NCI-H2227 (cell line): Measurements from ENCODE around the gene SLC19A1.

Experiments used
- DNase-seq: peaks from one replicate; lab custom pipeline; 2025; ENCODE audit not compliant: unreplicated experiment; lab: John Stamatoyannopoulos, UW

Gene SLC19A1

DNA sequence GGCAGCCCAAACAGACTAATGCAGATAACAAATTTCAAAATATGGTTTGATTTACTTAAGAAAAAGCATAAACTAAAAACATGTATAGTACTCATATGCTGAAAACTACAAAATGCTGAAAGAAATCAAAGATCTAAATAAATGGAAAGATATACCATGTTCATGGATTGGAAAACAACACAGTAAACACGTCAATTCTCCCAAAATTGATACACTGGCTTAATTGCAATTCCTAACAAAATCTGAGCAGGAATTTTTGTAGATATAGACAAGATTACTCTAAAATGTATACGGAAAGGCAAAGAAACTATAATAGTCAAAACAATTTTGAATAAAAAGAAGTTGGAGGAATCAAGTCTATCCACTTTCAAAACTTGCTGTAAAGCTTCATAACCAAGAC, 21.0 kb downstream of the SLC19A1 start:
- no peak for DNase-seq

- no peak for DNase-seq
Measured at GRCh38 chr21:45519182-45519581, 23.1 kb downstream of the SLC19A1 start.

DNA sequence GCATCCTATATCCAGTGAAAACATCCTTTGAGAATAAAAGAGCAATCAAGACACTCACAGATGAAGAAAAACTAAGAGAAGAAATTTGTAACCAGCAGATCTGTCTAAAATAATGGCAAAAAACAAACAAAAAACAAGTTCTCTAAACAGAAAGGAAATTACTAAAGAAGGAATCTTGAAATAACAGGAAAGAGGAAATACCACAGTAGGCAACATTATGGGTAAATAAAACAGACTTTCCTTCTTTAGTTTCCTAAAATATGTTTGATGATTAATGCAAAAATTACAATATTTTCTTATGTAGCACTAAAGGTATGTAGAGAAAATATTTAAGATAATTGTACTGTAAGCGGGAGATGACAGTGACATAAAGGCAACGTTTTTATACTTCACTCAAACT, 23.5 kb downstream of the SLC19A1 start:
- DNase-seq: no peak

DNA sequence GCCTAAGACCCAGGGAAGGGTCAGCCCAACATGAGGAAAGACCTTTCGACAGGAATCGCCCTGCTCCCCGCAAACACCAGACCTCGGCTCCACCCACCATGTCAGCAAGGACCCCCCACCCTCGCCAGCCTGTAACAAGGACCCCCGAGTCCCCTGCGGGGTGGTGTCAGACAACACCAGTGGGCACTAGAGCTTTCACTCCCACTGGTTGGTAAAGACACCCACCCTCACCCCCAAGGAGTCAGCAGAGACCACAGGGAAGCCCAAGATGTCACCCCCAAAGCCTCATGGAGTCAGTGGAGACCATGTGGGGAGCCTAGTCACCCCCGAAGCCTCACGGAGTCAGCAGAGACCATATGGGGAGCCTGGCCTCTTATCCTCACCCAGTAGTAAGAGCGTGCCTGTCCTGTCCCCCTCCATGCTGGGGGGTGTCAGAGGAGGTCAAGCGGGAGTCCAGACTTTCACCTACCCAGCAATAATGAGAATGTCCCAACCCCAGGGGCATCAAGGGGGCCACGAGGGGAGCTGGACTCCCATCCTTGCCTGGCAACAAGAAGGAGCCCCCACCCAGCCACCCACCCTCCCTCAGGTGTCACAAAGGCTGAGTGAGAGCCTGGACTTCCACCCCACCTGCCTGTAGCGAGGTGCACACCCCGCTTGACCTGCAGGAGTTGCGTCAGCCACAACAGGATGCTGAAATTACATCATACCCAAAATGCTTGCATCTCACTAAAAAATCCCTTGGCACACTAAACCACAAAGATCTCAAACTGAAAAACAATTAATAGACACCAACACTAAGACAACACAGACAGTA, 24.8 kb downstream of the SLC19A1 start:
- no peak for DNase-seq

DNA sequence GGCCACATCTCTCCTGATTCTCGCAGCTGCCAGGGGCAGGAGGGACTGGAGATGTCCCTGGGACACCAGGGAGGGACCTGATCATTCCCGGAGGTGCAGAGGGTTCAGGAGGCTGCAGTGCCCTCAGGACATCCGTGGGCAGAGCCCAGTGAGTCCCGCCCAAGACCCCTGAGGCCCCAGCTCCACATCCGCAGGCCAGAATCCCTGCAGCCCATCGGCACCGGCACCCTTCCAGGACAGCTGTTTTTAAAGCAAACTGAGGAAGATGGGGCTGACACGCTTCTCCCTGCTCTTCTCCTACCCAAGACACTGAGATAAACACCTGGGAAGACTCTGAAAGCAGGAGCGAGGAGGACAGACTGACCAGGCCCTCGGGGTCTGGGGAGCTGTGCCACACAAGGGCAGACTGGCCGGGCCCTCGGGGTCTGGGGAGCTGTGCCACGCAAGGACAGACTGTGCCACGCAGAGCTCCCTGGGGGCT, 25.5 kb downstream of the SLC19A1 start:
- DNase-seq: no peak

DNA sequence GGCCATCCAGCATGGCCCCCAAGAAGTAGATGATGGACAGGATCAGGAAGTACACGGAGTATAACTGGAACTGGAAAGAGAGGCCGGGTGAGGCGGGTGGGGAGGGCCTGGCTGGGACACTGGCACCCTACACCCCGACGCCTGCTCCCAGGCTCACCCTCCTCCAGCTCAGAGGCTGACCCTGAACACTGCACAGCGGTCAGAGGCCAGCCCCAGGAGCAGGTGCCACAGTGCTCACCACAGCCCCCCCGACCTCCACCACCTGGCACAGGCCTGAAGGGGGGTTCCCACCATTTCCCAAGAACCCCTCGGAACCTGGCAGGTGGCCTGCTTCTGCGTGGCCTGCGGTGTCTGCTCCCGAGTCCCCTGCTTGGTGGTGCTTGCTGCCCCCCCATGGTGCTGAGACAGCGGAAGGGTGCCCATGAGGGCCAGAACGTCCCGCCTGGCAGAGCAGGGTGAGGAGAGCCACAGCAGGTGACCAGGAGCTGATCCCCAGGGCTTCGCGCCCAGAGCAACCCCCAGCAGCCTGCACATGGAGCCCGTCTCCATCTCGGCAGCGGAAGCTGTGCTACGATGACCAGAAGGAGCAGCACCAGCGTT, 26.1 kb downstream of the SLC19A1 start:
- DNase-seq: no peak

- DNase-seq: no peak
Measured at GRCh38 chr21:45515241-45516061, 26.8 kb downstream of the SLC19A1 start.

DNA sequence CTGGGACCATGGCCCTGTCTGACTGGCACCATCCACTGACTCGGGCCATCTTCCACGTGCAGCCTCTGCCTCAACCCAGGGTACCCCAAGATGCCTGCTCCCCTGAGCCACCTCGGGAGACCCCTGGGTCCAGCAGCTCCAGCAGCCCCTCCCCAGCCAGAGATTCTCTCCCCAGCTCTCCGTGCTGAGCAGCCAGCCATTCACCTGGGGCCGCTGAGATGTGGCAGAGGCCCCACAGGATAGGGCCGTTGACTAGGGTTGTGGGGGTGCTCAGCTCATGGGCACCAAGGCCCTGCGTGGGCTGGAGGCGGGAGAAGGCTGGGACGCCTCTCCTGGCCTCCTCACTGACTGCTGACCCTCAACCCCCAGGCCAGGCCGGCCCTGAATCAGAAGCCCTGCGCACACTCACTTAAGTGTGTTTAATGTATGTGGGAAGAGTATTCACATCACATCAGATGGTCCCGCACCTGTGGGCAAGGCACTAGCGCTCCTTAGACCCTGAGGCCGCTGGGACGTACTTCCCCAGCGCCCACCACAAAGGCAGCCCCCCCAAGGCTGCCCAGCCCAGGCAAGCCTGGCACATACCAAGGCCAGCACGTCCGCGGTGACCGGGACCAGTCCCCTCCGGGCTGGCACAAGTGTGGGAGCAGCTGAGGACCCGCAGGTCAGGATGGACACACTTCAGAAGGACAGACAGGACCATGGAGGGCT, 27.8 kb downstream of the SLC19A1 start:
- DNase-seq: no peak

DNA sequence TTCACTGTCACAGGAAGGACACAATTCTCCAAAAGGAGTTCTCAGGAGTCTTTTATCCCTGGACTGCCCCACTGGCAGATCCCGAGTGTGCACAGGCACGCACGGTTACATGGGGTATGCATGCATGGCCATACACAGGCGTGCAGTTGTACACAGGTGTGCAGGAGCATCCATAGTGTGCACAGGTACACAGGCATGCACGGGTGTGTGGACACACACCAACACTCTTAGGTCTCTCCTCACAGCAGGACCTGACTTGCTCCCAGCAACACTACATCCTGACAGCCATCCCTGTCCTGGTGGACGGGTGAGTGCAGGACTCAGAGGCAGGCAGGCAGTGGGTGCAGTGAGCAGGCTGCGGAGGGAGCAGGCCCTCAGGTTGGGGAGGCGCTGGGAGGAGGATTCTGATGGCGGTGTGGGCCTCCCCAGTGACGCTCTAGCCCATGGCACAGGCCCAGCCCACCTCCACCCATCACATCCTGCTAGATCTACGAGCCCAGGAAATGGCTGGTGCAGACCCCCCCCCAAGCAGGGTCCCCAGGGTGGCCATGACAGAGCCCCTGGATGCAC, 28.4 kb downstream of the SLC19A1 start:
- no peak for DNase-seq

DNA sequence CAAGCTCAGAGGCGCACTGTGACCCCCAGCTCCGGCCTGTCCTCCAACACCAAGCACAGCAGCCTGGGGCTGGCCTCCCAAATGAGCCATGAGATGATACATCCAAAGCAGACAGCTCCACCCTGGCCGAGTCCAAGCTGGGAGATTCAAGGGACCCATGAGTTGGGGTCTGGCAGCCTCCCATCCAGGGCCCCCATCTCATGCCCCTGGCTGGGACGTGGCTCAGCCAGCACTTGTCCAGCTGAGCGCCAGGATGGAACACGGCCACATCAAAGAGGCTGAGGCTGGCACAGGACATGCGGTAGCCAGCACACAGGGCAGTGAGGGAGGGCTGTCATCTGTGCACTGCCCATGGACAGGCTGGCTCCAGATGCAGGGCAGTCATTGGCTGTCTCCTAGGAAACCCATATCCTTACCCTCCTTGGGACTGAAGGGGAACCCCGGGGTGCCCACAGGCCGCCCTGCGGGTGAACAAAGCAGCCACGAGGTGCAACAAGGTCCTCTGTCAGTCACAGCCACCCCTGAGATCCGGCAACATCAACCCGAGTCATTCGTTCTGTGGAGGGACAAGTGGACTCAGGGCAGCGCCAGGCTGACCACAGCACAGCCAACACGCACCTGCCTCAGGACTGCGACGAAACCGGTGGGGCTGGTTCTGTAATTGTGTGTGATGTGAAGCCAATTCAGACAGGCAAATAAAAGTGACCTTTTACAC, 29.1 kb downstream of the SLC19A1 start:
- DNase-seq: no peak

DNA sequence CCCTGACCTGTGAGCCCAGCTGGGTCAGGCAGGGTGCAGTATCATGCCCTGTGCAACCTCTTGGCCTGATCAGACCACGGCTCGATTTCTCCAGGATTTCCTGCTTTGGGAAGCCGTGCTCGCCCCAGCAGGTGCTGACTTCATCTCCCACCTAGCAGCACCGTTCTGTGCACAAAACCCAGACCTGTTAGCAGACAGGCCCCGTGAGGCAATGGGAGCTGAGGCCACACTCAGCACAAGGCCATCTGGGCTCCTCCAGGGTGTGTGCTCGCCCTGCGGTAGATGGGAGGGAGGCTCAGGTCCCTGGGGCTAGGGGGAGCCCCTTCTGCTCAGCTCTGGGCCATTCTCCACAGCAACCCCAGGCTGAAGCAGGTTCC, 29.6 kb downstream of the SLC19A1 start:
- no peak for DNase-seq

DNA sequence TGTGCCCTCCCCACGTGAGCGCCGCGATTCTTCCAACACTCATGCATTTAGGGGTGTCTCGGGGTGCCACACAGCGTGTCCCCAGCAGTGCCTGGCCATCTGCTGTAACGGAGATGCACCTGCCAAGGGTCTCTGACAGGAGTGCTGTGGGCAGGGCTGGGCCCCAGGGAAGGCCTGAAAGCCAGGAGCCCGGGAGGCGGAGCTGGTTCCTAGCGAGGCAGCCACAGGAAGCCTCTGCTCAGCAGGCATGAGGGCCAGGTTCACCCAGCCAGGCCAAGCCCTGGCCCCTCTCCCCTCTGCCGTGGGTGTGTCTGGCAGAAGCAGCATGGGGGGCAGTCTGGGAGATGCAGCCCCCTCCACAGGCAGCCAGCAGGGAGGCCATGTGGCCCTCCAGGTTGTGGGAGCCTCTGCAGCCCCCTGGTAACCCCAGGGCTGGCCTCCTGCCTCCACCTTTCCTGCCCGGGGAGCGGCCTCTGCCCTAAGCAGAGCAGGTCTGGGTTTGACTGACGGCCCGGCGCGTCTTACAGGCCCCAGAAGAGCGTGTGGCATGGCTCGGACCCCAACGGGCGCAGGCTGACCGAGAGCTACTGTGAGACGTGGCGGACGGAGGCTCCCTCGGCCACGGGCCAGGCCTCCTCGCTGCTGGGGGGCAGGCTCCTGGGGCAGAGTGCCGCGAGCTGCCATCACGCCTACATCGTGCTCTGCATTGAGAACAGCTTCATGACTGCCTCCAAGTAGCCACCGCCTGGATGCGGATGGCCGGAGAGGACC, 30.4 kb downstream of the SLC19A1 start:
- no peak for DNase-seq

GRCh38 chr21:45511007-45511406, 31.2 kb downstream of the SLC19A1 start:
- no peak for DNase-seq

- no peak for DNase-seq
Measured at GRCh38 chr21:45510466-45510955, 31.7 kb downstream of the SLC19A1 start.

- no peak for DNase-seq
Measured at GRCh38 chr21:45509566-45510465, 32.4 kb downstream of the SLC19A1 start.

DNA sequence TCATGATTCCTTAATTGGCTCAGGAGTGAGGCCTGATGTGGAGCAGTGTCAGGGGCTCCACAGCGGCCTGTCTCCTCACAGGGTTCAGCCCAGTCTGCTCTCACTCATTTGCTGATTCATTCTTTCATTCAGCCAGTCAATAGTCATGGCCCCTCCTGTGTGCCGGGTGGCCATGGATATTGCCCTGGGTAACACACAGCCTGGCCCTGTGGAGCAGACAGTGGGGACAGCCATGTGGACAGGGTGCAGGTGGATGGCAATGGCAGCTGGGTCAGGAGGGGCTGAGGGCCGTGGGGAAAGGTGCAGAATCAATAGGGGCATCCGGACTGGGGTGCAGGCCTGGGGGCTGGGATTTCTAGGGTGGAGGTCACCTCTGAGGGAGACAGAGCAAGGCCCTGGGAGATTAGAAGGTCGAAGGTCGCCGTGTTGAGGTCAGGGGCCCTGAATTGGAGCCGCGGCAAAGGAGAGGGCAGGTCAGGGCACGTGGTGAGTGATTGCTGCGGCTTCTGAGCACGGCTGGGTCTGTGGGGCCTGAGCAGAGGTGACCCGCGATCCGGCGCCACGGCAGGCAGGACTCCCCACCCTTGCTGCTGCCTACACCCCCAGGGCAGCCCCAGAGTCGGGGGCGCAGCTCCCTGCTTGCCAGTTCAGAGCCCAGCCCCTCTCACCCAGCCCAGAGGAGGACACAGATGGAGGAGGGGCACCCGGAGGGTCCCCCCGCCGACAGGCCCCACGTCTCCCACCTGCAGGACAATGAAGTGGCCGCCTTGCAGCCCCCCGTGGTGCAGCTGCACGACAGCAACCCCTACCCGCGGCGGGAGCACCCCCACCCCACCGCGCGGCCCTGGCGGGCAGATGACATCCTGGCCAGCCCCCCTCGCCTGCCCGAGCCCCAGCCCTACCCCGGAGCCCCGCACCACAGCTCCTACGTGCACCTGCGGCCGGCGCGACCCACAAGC, 33.4 kb downstream of the SLC19A1 start:
- no peak for DNase-seq

DNA sequence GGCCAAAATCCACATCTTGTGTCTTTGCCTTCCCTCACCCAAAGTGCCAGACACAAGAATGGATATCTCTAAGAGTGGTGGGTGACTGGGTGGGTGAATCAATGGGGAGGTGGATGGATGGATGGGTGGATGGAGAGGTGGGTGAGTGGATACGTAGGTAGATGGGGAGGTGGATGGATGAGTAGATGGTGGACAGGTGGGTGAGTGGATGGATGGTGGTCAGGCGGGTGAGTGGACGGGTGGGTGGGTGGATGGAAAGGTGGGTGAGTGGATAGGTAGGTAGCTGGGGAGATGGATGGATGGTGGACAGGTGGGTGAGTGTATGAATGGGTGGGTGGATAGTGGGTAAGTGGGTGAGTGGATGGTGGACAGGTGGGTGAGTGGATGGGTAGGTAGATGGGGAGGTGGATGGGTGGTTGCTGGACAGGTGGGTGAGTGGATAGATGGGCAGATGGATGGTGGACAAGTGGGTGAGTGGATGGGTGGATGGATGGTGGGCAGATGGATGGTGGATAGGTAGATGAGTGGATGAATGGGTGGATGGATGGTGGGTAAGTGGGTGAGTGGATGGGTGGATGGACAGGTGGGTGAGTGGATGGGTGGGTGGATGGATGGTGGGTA, 34.2 kb downstream of the SLC19A1 start:
- DNase-seq: no peak
